K562 (cell line): ENCODE results near the gene ZNF778. TPM values are rescaled to one million over a fixed set of nuclear protein-coding genes. Genes with fewer than 3 reads are reported as not detected.

Experiments
- ATAC-seq: fragments of 200-7000 bp; cut with Tn5 transposase; 3 replicates; pipeline ENCODE4 v1.9.1; 2020; ENCODE audit warnings: moderate library complexity
- BruUV-seq: library from RNA; stranded (reverse); fragments of 400-500 nt; replicated peaks from 2 replicates; lab custom pipeline; 2021; lab: Mats Ljungman, UMichigan
- CTCF ChIA-PET: fragments of 300-600 bp; formaldehyde crosslinking; extraction: SDS; loops from one replicate; lab custom pipeline; 2021; ENCODE audit warnings: low intra/inter-chr PET ratio; lab: Yijun Ruan, JAX
- POLR2A ChIA-PET: fragments of 300-600, 350-650 bp; sonication (Branson Sonifier 250); formaldehyde crosslinking; extraction: SDS; loops from one replicate; lab custom pipeline; 2021; ENCODE audit warnings: antibody characterized with exemption, inconsistent platforms; lab: Yijun Ruan, JAX
- DNase-seq, 4 experiments: peaks; one replicate each; pipeline versions ENCODE4 v3.0.0 to v3.0.0-alpha.2; 2011 to 2018; ENCODE audit warnings: low spot score in 3 of 4, mixed read lengths in 3 of 4; ENCODE audit errors: extremely low read depth in 1 of 4
- FAIRE-seq: peaks from 2 replicates; lab custom pipeline; 2011; peaks lifted over from hg19 to GRCh38; lab: Jason Lieb, UNC
- H2AFZ ChIP-seq: 2 replicates; pipeline ENCODE4 v1.6.0; 2011; ENCODE audit warnings: low read depth, low read length, control low read depth, inconsistent platforms
- H3K27ac ChIP-seq: fragments of 200-600 bp; 3 replicates; pipeline ENCODE4 v1.8.0; 2011; ENCODE audit warnings: low read depth, mild to moderate bottlenecking, control low read depth, inconsistent platforms, low read length, moderate library complexity, mixed read lengths; ENCODE audit errors: extremely low read depth
- H3K27me3 ChIP-seq, 2 experiments: fragments of 300-600 bp in 1 of 2; 2 replicates in 1 of 2; 3 replicates in 1 of 2; pipeline versions ENCODE4 v1.6.0 to v1.8.0; 2011; ENCODE audit warnings: inconsistent platforms in 2 of 2, low read length in 2 of 2, mild to moderate bottlenecking in 1 of 2, mixed read lengths in 1 of 2, moderate library complexity in 1 of 2; ENCODE audit not compliant: control insufficient read depth in 2 of 2, insufficient read depth in 2 of 2
- H3K36me3 ChIP-seq: fragments of 300-600 bp; 3 replicates; pipeline ENCODE4 v1.8.0; 2011; ENCODE audit warnings: mild to moderate bottlenecking, low read length, inconsistent platforms; ENCODE audit not compliant: control insufficient read depth, insufficient read depth
- H3K4me1 ChIP-seq, 2 experiments: fragments of 200-600 bp in 1 of 2; replicated peaks in 1 of 2; 2 replicates in 1 of 2; 3 replicates in 1 of 2; pipeline versions ENCODE4 v1.5.1 to v1.8.0; 2011; ENCODE audit warnings: inconsistent platforms in 2 of 2, low read length in 2 of 2, mild to moderate bottlenecking in 1 of 2, mixed read lengths in 1 of 2, moderate library complexity in 1 of 2; ENCODE audit not compliant: control insufficient read depth in 2 of 2, insufficient read depth in 2 of 2
- H3K4me2 ChIP-seq: 2 replicates; pipeline ENCODE4 v1.6.1; 2011; ENCODE audit warnings: low read length, control low read depth, inconsistent platforms, mixed read lengths; ENCODE audit not compliant: insufficient read depth
- H3K4me3 ChIP-seq: fragments of 200-600 bp; sonication (generic), shearing (Covaris generic); 2 replicates; pipeline ENCODE4 v1.5.1; 2016; ENCODE audit warnings: control low read depth, inconsistent platforms
- H3K79me2 ChIP-seq: fragments of 200-600 bp; 3 replicates; pipeline ENCODE4 v1.8.0; 2011; ENCODE audit warnings: low read length, inconsistent platforms; ENCODE audit not compliant: control insufficient read depth, insufficient read depth
- H3K9ac ChIP-seq, 2 experiments: 2 replicates each; pipeline versions ENCODE4 v1.6.0 to v1.6.1; 2011; ENCODE audit warnings: low read depth in 2 of 2, low read length in 2 of 2, control low read depth in 1 of 2, inconsistent platforms in 1 of 2, mild to moderate bottlenecking in 1 of 2, mixed read lengths in 1 of 2; ENCODE audit not compliant: insufficient read depth in 1 of 2
- H3K9me1 ChIP-seq: one replicate; pipeline ENCODE4 v1.6.0; 2011; ENCODE audit warnings: inconsistent platforms, mild to moderate bottlenecking, low read length, moderate library complexity; ENCODE audit not compliant: control insufficient read depth, insufficient read depth
- H3K9me3 ChIP-seq: replicated peaks from 2 replicates; pipeline ENCODE4 v1.5.1; 2011; ENCODE audit warnings: low read depth, low read length, inconsistent platforms; ENCODE audit not compliant: control insufficient read depth, insufficient read depth
- H4K20me1 ChIP-seq: replicated peaks from 2 replicates; pipeline ENCODE4 v1.6.1; 2011; ENCODE audit warnings: low read length, inconsistent platforms, mixed read lengths; ENCODE audit not compliant: control insufficient read depth, insufficient read depth
- BDP1 ChIP-seq: IDR thresholded peaks from 3 replicates; pipeline ENCODE4 v1.6.1; 2011; ENCODE audit not compliant: insufficient read length, insufficient read depth
- COPS2 ChIP-seq: fragments of 450-650 bp; conservative IDR thresholded peaks from 2 replicates; pipeline ENCODE4 v1.6.1; 2016; ENCODE audit warnings: mild to moderate bottlenecking, moderate library complexity
- CTCFL ChIP-seq: IDR thresholded peaks from 2 replicates; pipeline ENCODE4 v1.6.1; 2011; ENCODE audit warnings: borderline replicate concordance, low read depth, mild to moderate bottlenecking, moderate library complexity, low read length; ENCODE audit not compliant: insufficient read depth, poor library complexity, severe bottlenecking
- ERF ChIP-seq: fragments of 450-650 bp; formaldehyde crosslinking; IDR thresholded peaks from 2 replicates; pipeline ENCODE4 v1.4.0; 2020; ENCODE audit warnings: mild to moderate bottlenecking, mixed read lengths
- ETS1 ChIP-seq: conservative IDR thresholded peaks from 2 replicates; pipeline ENCODE4 v1.6.1; 2011; ENCODE audit warnings: low read depth, mild to moderate bottlenecking, low read length; ENCODE audit not compliant: control insufficient read depth
- GABPB1 ChIP-seq: sonication (generic); formaldehyde crosslinking; IDR thresholded peaks from 2 replicates; pipeline ENCODE4 v1.8.0; 2022; ENCODE audit warnings: mild to moderate bottlenecking, missing genetic modification reagents
- HNRNPLL ChIP-seq: fragments of 200-400 bp; formaldehyde crosslinking; IDR thresholded peaks from 2 replicates; pipeline ENCODE4 v1.6.1; 2017; ENCODE audit warnings: low read length, low read depth, mild to moderate bottlenecking; ENCODE audit not compliant: poor library complexity, severe bottlenecking
- PCBP2 ChIP-seq: fragments of 200-400 bp; formaldehyde crosslinking; IDR thresholded peaks from 2 replicates; pipeline ENCODE4 v1.6.1; 2018; ENCODE audit warnings: low read length, low read depth, mild to moderate bottlenecking, moderate library complexity; ENCODE audit not compliant: poor library complexity, severe bottlenecking
- SAFB2 ChIP-seq: fragments of 200-400 bp; formaldehyde crosslinking; IDR thresholded peaks from 2 replicates; pipeline ENCODE4 v1.6.1; 2018; ENCODE audit warnings: borderline replicate concordance, low read length, low read depth, moderate library complexity; ENCODE audit not compliant: severe bottlenecking
- SPI1 ChIP-seq: IDR thresholded peaks from 2 replicates; pipeline ENCODE4 v1.6.1; 2011; ENCODE audit warnings: low read depth, low read length, control low read depth, borderline replicate concordance
- TCFL5 ChIP-seq: fragments of 250-450 bp; sonication (Bioruptor Pico); conservative IDR thresholded peaks from 2 replicates; pipeline ENCODE4 v1.6.1; 2021; ENCODE audit warnings: mild to moderate bottlenecking, moderate library complexity, matching md5 sums
- ZMIZ1 ChIP-seq, 2 experiments: fragments of 150-350 bp in 1 of 2; IDR thresholded peaks; 2 replicates each; pipeline ENCODE4 v1.6.1; 2012 to 2016; ENCODE audit warnings: low read depth in 2 of 2, low read length in 2 of 2, mild to moderate bottlenecking in 1 of 2, moderate library complexity in 1 of 2
- ZNF740 ChIP-seq, 3 experiments: fragments of 200-800 bp in 1 of 3; sonication (Bioruptor generic) in 1 of 3; sonication (generic) in 1 of 3; formaldehyde crosslinking in 1 of 3; IDR thresholded peaks; 2 replicates each; pipeline versions ENCODE4 v1.6.1 to v1.8.0; 2016 to 2022; ENCODE audit warnings: mild to moderate bottlenecking in 2 of 3, missing compliant biosample characterization in 2 of 3, missing genetic modification characterization in 2 of 3, missing genetic modification reagents in 1 of 3
- ZNF77 ChIP-seq: fragments of 250-450 bp; sonication (Bioruptor Pico); IDR thresholded peaks from 2 replicates; pipeline ENCODE4 v1.5.0; 2020
- WGBS: fragments of 100-300 bp; shearing (Covaris generic); methylation state at CpG from one replicate; pipeline ENCODE4 v1.1.6; 2016; ENCODE audit warnings: low coverage, mixed read lengths; ENCODE audit not compliant: insufficient coverage; ENCODE audit errors: missing lambda C conversion rate; 5-methylcytosine and 5-hydroxymethylcytosine counted together
- in situ Hi-C: fragments of 300-500 bp; cut with MboI; formaldehyde crosslinking; loops from 4 replicates; pipeline ENCODE4 v1.15.0; 2018; ENCODE audit warnings: inconsistent platforms, mixed read lengths
- intact Hi-C: fragments of 100-400 bp; cut with micrococcal nuclease; formaldehyde crosslinking; loops from 2 replicates; pipeline ENCODE4 v1.14.2; 2022
- polyA plus RNA-seq, 8 experiments: library from polyadenylated mRNA; depleted of rRNA in 4 of 8; stranded (reverse) in 5 of 8; unstranded in 3 of 8; fragments of >200 nt; fragmentation: Nextera tagmentation in 2 of 8; fragmentation: Illumina TruSeq in 1 of 8; extraction: Ambion mirVana in 2 of 8; extraction: Trizol in 1 of 8; gene quantifications; 2 replicates each; pipeline versions ENCODE4 v1.2.1 to v1.2.3, GENCODE V29; 2011 to 2014; ENCODE audit warnings: inconsistent platforms in 1 of 8, missing spikeins in 1 of 8
- total RNA-seq, 7 experiments: library from RNA; depleted of rRNA in 6 of 7; stranded (reverse); fragments of >200 nt in 6 of 7; fragmentation: Illumina TruSeq in 2 of 7; extraction: Trizol in 2 of 7; gene quantifications; 2 replicates each; pipeline versions ENCODE4 v1.2.1 to v1.2.3, GENCODE V29; 2011 to 2021; ENCODE audit warnings: low replicate concordance in 1 of 7

The ZNF778 gene
- total and polyA plus RNA-seq, 9 of the 15 experiments (the other 6 are each of a cell fraction or from before 2014, with no cell fraction given) = 0.70 to 60.6 (median 7.5) TPM

GRCh38 chr16:89191901-89192185 is 25.7 kb upstream of the ZNF778 start:
- no peaks in the 10 kb centered on the region for H3K36me3 ChIP-seq
- FAIRE-seq (no peak), DNase-seq (no peak), ATAC-seq (no peak)
- WGBS = 6% methylated on average over 7 of the region's 19 CpGs
- H3K4me3 ChIP-seq = peak overlapping the region; percentile 44
- H3K4me1 ChIP-seq = peaks cover 0 to 71% of the 10 kb centered on the region in 2 experiments; a peak in 4 of 5 replicates
- POLR2A ChIA-PET = no interaction called here
- H3K27me3 ChIP-seq = peaks cover 0 to 14% of the 10 kb centered on the region in 2 experiments; a peak in 1 of 5 replicates
- no peaks in the 10 kb centered on the region; the same call in 1 of the 2 replicates for H4K20me1 ChIP-seq
- H3K9me3 ChIP-seq = no peaks in the 10 kb centered on the region
- in situ Hi-C loops (no loop called here), intact Hi-C loops (no loop called here)
- H3K27ac ChIP-seq = peak overlapping the region; percentile 55; the same call in 1 of the 3 replicates
- no TSS peak for BruUV-seq
- H3K79me2 ChIP-seq = no peaks in the 10 kb centered on the region
- H2AFZ ChIP-seq = peak overlapping the region; percentile 82
- CTCF ChIA-PET = no interaction called here
- H3K4me2 ChIP-seq = peak overlapping the region; percentile 83
- peaks cover 3% of the 10 kb centered on the region for H3K9me1 ChIP-seq
- peak overlapping the region; percentile 59 to 96; a peak in 3 of 4 replicates for H3K9ac ChIP-seq
- no peak for TF ChIP-seq SAFB2
- no peak for TF ChIP-seq ZNF77 (CRISPR knock-in tag)
- no peak for TF ChIP-seq ETS1
- no peak for TF ChIP-seq GABPB1 (CRISPR knock-in tag)
- TF ChIP-seq PCBP2 = no peak
- no peak for TF ChIP-seq COPS2
- no peak for TF ChIP-seq ZNF740 (CRISPR knock-in tag; IDR thresholded peaks at IDR 0.05)
- TF ChIP-seq ZNF740 (tag; IDR thresholded peaks at IDR 0.05) = peak in 1 of 2 experiments; percentile 50; a peak in 2 of 4 replicates
- no peak for TF ChIP-seq ERF (CRISPR knock-in tag)
- no peak for TF ChIP-seq HNRNPLL
- no peak for TF ChIP-seq ZMIZ1 (IDR thresholded peaks at IDR 0.05; ENCODE audit: low read depth in 2 of 2, low read length in 2 of 2)
- no peak for TF ChIP-seq SPI1
- TF ChIP-seq TCFL5 (CRISPR knock-in tag) = no peak
- TF ChIP-seq BDP1 = no peak
- TF ChIP-seq CTCFL = no peak
